Caco-2 (cell line): ENCODE measurements around the gene HAPLN2. TPM values are rescaled to one million over a fixed set of nuclear protein-coding genes. Genes with fewer than 3 reads are reported as not detected.

ENCODE experiments used
- BruUV-seq: library from RNA; stranded (reverse); fragments of 400-500 nt; replicated peaks from 2 replicates; lab custom pipeline; 2021; lab: Mats Ljungman, UMichigan
- CTCF ChIA-PET: fragments of 300-600 bp; sonication (Branson Sonifier 250); formaldehyde crosslinking; loops from one replicate; lab custom pipeline; 2022; ENCODE audit warnings: antibody characterized with exemption; lab: Charles Lee
- POLR2A ChIA-PET: fragments of 300-600 bp; sonication (Branson Sonifier 250); formaldehyde crosslinking; loops from one replicate; lab custom pipeline; 2022; ENCODE audit warnings: antibody characterized with exemption; lab: Charles Lee
- DNase-seq, 2 experiments: peaks; one replicate each; pipeline versions ENCODE4 v3.0.0 to v3.0.0-alpha.2; 2020 to 2022
- H3K27me3 ChIP-seq: replicated peaks from 2 replicates; pipeline ENCODE4 v1.6.0; 2011; ENCODE audit warnings: low read length; ENCODE audit not compliant: control insufficient read depth, insufficient read depth
- H3K36me3 ChIP-seq: 2 replicates; pipeline ENCODE4 v1.5.1; 2011; ENCODE audit warnings: low read length; ENCODE audit not compliant: control insufficient read depth, insufficient read depth
- H3K4me1 ChIP-seq: fragments of 250-450 bp; sonication (Bioruptor Pico); 2 replicates; pipeline ENCODE4 v1.5.1; 2020; ENCODE audit warnings: mild to moderate bottlenecking
- H3K4me3 ChIP-seq: 2 replicates; pipeline ENCODE4 v1.5.1; 2011; ENCODE audit warnings: low read depth, mild to moderate bottlenecking, control low read depth, low read length
- H3K9me3 ChIP-seq: fragments of 250-450 bp; sonication (Bioruptor Pico); 2 replicates; pipeline ENCODE4 v1.5.1; 2020; ENCODE audit warnings: mild to moderate bottlenecking, moderate library complexity
- H3K27ac Mint-ChIP-seq: one replicate; pipeline ENCODE4 v1.8.0; 2022; ENCODE audit warnings: mixed read lengths; ENCODE audit not compliant: unreplicated experiment
- H3K27me3 Mint-ChIP-seq: one replicate; pipeline ENCODE4 v1.8.0; 2022; ENCODE audit warnings: mixed read lengths; ENCODE audit not compliant: insufficient read depth, unreplicated experiment
- H3K36me3 Mint-ChIP-seq: one replicate; pipeline ENCODE4 v1.8.0; 2022; ENCODE audit warnings: mild to moderate bottlenecking, mixed read lengths; ENCODE audit not compliant: insufficient read depth, unreplicated experiment
- H3K4me1 Mint-ChIP-seq: one replicate; pipeline ENCODE4 v1.8.0; 2022; ENCODE audit warnings: low read depth, mixed read lengths; ENCODE audit not compliant: unreplicated experiment
- H3K4me3 Mint-ChIP-seq: one replicate; pipeline ENCODE4 v1.8.0; 2022; ENCODE audit warnings: mild to moderate bottlenecking, moderate library complexity, mixed read lengths; ENCODE audit not compliant: unreplicated experiment
- H3K9me3 Mint-ChIP-seq: one replicate; pipeline ENCODE4 v1.8.0; 2022; ENCODE audit warnings: mixed read lengths; ENCODE audit not compliant: unreplicated experiment
- intact Hi-C: fragments of 100-400 bp; cut with micrococcal nuclease; formaldehyde crosslinking; loops from one replicate; pipeline ENCODE4 v1.10.0; 2022; ENCODE audit not compliant: unreplicated experiment
- total RNA-seq: library from RNA; stranded (reverse); gene quantifications from 2 replicates; pipeline ENCODE4 v1.2.3, GENCODE V29; 2022
- TF ChIP-seq, protein P1 (sequence below), 2 experiments: fragments of 200-600 bp in 1 of 2; IDR thresholded peaks; 1 replicate in 1 of 2; 2 replicates in 1 of 2; pipeline versions ENCODE4 v1.5.1 to v1.8.0; 2011 to 2022; ENCODE audit warnings: antibody characterized with exemption in 1 of 2, control low read depth in 1 of 2, inconsistent platforms in 1 of 2, low read depth in 1 of 2, low read length in 1 of 2, mild to moderate bottlenecking in 1 of 2, moderate library complexity in 1 of 2; ENCODE audit not compliant: insufficient read depth in 1 of 2, severe bottlenecking in 1 of 2, unreplicated experiment in 1 of 2

HAPLN2 gene
- total RNA-seq, 1 experiment from 2014 or later, result not detected

DNA sequence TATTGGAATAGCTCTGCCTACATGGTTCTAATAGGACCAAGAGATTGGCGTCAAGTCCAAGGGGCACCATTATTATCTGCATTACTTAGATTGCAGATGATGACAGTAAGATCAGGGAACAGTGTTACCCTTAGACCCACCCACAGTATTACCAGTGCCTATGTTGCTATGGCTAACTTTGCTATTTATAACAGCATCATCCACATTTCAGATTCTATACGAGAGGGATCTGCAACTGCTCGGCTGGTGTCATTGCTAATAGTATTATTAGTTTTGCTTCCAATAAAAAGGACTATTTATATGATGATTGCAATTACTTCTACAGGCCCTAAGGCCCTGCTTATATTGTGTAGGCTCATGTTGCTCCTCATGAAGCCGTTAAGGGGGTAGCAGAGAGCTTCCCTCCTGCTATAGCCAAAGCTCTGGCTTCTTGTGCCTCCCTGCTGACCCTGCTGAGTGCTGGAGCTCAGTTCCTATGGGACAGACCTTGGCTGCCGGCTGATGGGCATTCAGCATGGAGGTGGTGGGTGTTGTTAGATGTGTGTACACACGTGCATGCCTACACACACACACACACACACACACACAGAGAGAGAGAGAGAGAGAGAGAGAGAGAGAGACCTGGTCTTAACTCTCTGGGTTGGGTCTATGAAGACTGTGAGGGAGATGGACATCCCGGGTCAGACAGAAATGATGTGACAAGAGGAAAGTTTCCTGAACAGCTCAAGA is 24.0 kb downstream of the HAPLN2 start:
- TF ChIP-seq, protein P1, sequence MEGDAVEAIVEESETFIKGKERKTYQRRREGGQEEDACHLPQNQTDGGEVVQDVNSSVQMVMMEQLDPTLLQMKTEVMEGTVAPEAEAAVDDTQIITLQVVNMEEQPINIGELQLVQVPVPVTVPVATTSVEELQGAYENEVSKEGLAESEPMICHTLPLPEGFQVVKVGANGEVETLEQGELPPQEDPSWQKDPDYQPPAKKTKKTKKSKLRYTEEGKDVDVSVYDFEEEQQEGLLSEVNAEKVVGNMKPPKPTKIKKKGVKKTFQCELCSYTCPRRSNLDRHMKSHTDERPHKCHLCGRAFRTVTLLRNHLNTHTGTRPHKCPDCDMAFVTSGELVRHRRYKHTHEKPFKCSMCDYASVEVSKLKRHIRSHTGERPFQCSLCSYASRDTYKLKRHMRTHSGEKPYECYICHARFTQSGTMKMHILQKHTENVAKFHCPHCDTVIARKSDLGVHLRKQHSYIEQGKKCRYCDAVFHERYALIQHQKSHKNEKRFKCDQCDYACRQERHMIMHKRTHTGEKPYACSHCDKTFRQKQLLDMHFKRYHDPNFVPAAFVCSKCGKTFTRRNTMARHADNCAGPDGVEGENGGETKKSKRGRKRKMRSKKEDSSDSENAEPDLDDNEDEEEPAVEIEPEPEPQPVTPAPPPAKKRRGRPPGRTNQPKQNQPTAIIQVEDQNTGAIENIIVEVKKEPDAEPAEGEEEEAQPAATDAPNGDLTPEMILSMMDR (IDR thresholded peaks at IDR 0.05; ENCODE audit: insufficient read depth in 1 of 2, low read depth in 1 of 2, low read length in 1 of 2, severe bottlenecking in 1 of 2, unreplicated experiment in 1 of 2), result no peak
- H3K4me3 Mint-ChIP-seq, result no peak overlapping the region
- ChIA-PET POLR2A (no interaction called here), CTCF (interaction anchor here (0.6 to 1.2 kb wide), 3 partner anchors 13 to 118 kb away, joined by 3 to 4 read pairs (median 4); no protein-coding TSS in a partner anchor)
- H3K4me1 Mint-ChIP-seq, result no peaks in the 10 kb centered on the region
- H3K9me3 ChIP-seq, result no peaks in the 10 kb centered on the region
- intact Hi-C loops, result no loop called here
- H3K27me3 ChIP-seq, result no peaks in the 10 kb centered on the region
- H3K4me1 ChIP-seq, result no peaks in the 10 kb centered on the region
- H3K36me3 ChIP-seq, result no peaks in the 10 kb centered on the region
- no peak overlapping the region for H3K4me3 ChIP-seq
- BruUV-seq, result no TSS peak
- no peak overlapping the region for H3K27ac Mint-ChIP-seq
- no peaks in the 10 kb centered on the region for H3K9me3 Mint-ChIP-seq
- no peaks in the 10 kb centered on the region for H3K36me3 Mint-ChIP-seq
- DNase-seq, result no peak
- peaks cover 4% of the 10 kb centered on the region for H3K27me3 Mint-ChIP-seq

DNA sequence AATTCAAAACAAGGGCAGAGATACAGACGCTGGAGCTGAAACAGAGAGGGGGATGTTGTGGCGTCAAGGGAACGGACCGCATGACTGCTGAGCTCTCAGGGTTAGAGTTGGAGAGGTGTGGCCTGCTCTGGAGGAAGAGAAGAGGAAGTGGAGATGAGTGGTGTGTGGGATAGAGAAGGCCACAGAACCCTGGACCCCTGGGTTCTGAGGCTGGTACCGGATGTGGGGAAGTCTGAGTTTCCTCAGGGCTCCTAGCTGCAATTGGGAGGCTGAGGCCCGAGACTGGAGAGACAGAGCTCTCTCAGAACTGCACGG is 24.5 kb downstream of the HAPLN2 start:
- no peaks in the 10 kb centered on the region for H3K4me1 ChIP-seq
- ChIA-PET CTCF (interaction anchor here (0.6 to 1.2 kb wide), 3 partner anchors 12 to 117 kb away, joined by 3 to 4 read pairs (median 4); no protein-coding TSS in a partner anchor), POLR2A (no interaction called here)
- H3K4me1 Mint-ChIP-seq, result no peaks in the 10 kb centered on the region
- peaks cover 4% of the 10 kb centered on the region for H3K27me3 Mint-ChIP-seq
- DNase-seq, result no peak
- H3K4me3 Mint-ChIP-seq, result no peak overlapping the region
- H3K36me3 ChIP-seq, result no peaks in the 10 kb centered on the region
- BruUV-seq, result no TSS peak
- no peak overlapping the region for H3K4me3 ChIP-seq
- no peaks in the 10 kb centered on the region for H3K27me3 ChIP-seq
- H3K9me3 Mint-ChIP-seq, result no peaks in the 10 kb centered on the region
- H3K9me3 ChIP-seq, result no peaks in the 10 kb centered on the region
- H3K27ac Mint-ChIP-seq, result no peak overlapping the region
- H3K36me3 Mint-ChIP-seq, result no peaks in the 10 kb centered on the region
- intact Hi-C loops, result no loop called here
- TF ChIP-seq, protein P1 (IDR thresholded peaks at IDR 0.05; ENCODE audit: insufficient read depth in 1 of 2, low read depth in 1 of 2, low read length in 1 of 2, severe bottlenecking in 1 of 2, unreplicated experiment in 1 of 2), result no peak

DNA sequence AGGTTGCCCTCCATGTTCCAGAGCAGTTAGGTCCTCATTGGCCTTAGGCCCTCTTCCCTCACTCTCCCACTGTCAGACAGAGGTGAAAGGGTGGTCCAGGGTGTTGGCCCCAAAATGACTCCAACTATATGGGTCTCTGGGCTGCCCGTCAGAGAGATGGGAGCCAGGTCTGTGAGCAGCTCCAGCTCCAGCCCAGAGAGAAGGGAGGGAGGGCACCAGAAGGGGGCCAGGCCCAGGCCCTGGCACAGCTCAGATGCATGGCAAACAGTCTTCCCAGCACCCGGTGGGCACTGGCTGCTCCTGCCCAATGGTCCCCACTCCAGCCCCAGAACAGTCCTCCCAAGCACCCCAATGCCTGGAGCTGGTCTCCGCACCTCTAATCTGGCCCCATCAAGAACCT is 24.9 kb downstream of the HAPLN2 start:
- no peak overlapping the region for H3K4me3 ChIP-seq
- Mint-ChIP-seq H3K4me1 (no peaks in the 10 kb centered on the region), H3K27me3 (peaks cover 4% of the 10 kb centered on the region), H3K36me3 (no peaks in the 10 kb centered on the region), H3K27ac (no peak overlapping the region), H3K4me3 (no peak overlapping the region), H3K9me3 (no peaks in the 10 kb centered on the region)
- intact Hi-C loops, result no loop called here
- TF ChIP-seq, protein P1 (IDR thresholded peaks at IDR 0.05; ENCODE audit: insufficient read depth in 1 of 2, low read depth in 1 of 2, low read length in 1 of 2, severe bottlenecking in 1 of 2, unreplicated experiment in 1 of 2), result no peak
- no peaks in the 10 kb centered on the region for H3K4me1 ChIP-seq
- POLR2A ChIA-PET, result no interaction called here
- CTCF ChIA-PET, result interaction anchor here (1.2 kb wide), 1 partner anchor 20 kb away, joined by 4 read pairs; no protein-coding TSS in a partner anchor
- no peaks in the 10 kb centered on the region for H3K27me3 ChIP-seq
- H3K9me3 ChIP-seq, result no peaks in the 10 kb centered on the region
- DNase-seq, result no peak
- no peaks in the 10 kb centered on the region for H3K36me3 ChIP-seq
- BruUV-seq, result no TSS peak
